ENCODE measurements around the gene LHX3. TPM values are rescaled to one million over a fixed set of nuclear protein-coding genes. Genes with fewer than 3 reads are reported as not detected.

The LHX3 gene
- total and polyA plus RNA-seq, 2 of the 4 experiments (the other 2 are of a cell fraction) = not detected

- H3K4me2 ChIP-seq (ENCODE audit: low read depth, low read length) = no peak overlapping the region
- intact Hi-C loops (cut with micrococcal nuclease) = loop anchor here (1.0 kb wide), 1 partner anchor 113 kb away; no protein-coding TSS in a partner anchor
- in situ Hi-C loops (cut with MboI; ENCODE audit: low sequenced_read_pairs) = no loop called here
- peaks cover 53% of the 10 kb centered on the region for H3K27me3 ChIP-seq (ENCODE audit: control insufficient read depth, insufficient read depth, low read length)
- no peak overlapping the region for H3K18ac ChIP-seq (ENCODE audit: low read depth, low read length)
- no peak overlapping the region for H3K27ac ChIP-seq (ENCODE audit: insufficient read depth, low read length)
- ATAC-seq (ENCODE audit: low read depth) (peak; percentile 92), DNase-seq (no peak)
- no peaks in the 10 kb centered on the region for H3K79me1 ChIP-seq (ENCODE audit: low read depth in 1 of 2, low read length in 2 of 2)
- dilution Hi-C loops (cut with HindIII; ENCODE audit: low sequenced_read_pairs, unreplicated experiment) = no loop called here
- no peak overlapping the region for H2AK9ac ChIP-seq (replicated peaks; ENCODE audit: low read depth, low read length, poor library complexity)
- no peak overlapping the region for H2BK20ac ChIP-seq (ENCODE audit: low read depth, low read length)
- H3K23ac ChIP-seq (ENCODE audit: low read depth, low read length) = no peak overlapping the region
- H3K14ac ChIP-seq (replicated peaks; ENCODE audit: low read depth, low read length) = no peak overlapping the region
- H2BK15ac ChIP-seq (ENCODE audit: low read depth, low read length) = no peak overlapping the region
- H3K4ac ChIP-seq (ENCODE audit: low read depth, low read length) = no peak overlapping the region
- H3K4me1 ChIP-seq (ENCODE audit: control insufficient read depth, insufficient read depth, low read length) = no peaks in the 10 kb centered on the region
- no peak overlapping the region for H4K8ac ChIP-seq (ENCODE audit: low read depth in 2 of 2, low read length in 2 of 2)
- H4K5ac ChIP-seq (ENCODE audit: low read depth, low read length) = no peak overlapping the region
- no peaks in the 10 kb centered on the region for H3K9me1 ChIP-seq (ENCODE audit: insufficient read depth, low read length)
- no peak overlapping the region for H2BK120ac ChIP-seq (ENCODE audit: low read depth, low read length)
- peak; percentile 73 for TF ChIP-seq RAD21 (IDR thresholded peaks at IDR 0.05; ENCODE audit: low read length)
- no peak for TF ChIP-seq CHD1 (IDR thresholded peaks at IDR 0.05; ENCODE audit: low read depth, low read length)
- peak; percentile 56 for TF ChIP-seq SMC3 (IDR thresholded peaks at IDR 0.05; ENCODE audit: low read depth, low read length)
- TF ChIP-seq MAFK (IDR thresholded peaks at IDR 0.05; ENCODE audit: low read depth, low read length) = no peak
- TF ChIP-seq CTCF (conservative IDR thresholded peaks at IDR 0.05; ENCODE audit: low read depth, low read length) = peak; percentile 67
- TF ChIP-seq RCOR1 (IDR thresholded peaks at IDR 0.05; ENCODE audit: insufficient replicate concordance, low read length) = no peak
- TF ChIP-seq FOS (IDR thresholded peaks at IDR 0.05; ENCODE audit: low read depth, low read length) = no peak
- TF ChIP-seq CEBPB (IDR thresholded peaks at IDR 0.05; ENCODE audit: low read depth, low read length) = no peak
- no peak for TF ChIP-seq USF2 (IDR thresholded peaks at IDR 0.05; ENCODE audit: low read depth, low read length)
- no peak overlapping the region for H2AFZ ChIP-seq (replicated peaks; ENCODE audit: low read length, poor library complexity)
- WGBS, 2 experiments (ENCODE audit: extremely low coverage in 2 of 2, insufficient read length in 1 of 2) = 24% methylated on average over 14 of the region's 28 CpGs; no CpG with 5 or more reads in 1 of the 2 experiments
- ChIA-PET POLR2A (ENCODE audit: unreplicated experiment) (no interaction called here), CTCF (interaction anchor here (0.7 to 1.0 kb wide), 2 partner anchors 26 to 99 kb away, joined by 3 read pairs; no protein-coding TSS in a partner anchor)
- H3K9ac ChIP-seq (ENCODE audit: low read depth, low read length) = no peak overlapping the region
- H4K20me1 ChIP-seq (ENCODE audit: insufficient read depth, low read length) = no peaks in the 10 kb centered on the region
- no TSS peak for BruUV-seq (replicated peaks)
- H2AK5ac ChIP-seq (ENCODE audit: low read depth, low read length) = no peak overlapping the region
- no peaks in the 10 kb centered on the region for H3K9me3 ChIP-seq (ENCODE audit: control insufficient read depth, insufficient read depth, low read length)
- no peak overlapping the region for H3K56ac ChIP-seq (ENCODE audit: extremely low read depth, insufficient read depth, low read length)
- no peak overlapping the region for H4K91ac ChIP-seq (ENCODE audit: insufficient read depth, low read depth, low read length)
- H3K4me3 ChIP-seq (ENCODE audit: insufficient read depth, low read depth, low read length) = no peak overlapping the region
- H2BK5ac ChIP-seq (ENCODE audit: low read depth, low read length, poor library complexity, severe bottlenecking) = no peak overlapping the region
- no peaks in the 10 kb centered on the region for H3K36me3 ChIP-seq (ENCODE audit: control insufficient read depth, insufficient read depth, low read length)
Observed at GRCh38 chr9:136170006-136170901, 34.7 kb downstream of the LHX3 start.

All from IMR-90 (cell line).